Measurements from ENCODE around the gene DNAH14. TPM values are rescaled to one million over a fixed set of nuclear protein-coding genes. Genes with fewer than 3 reads are reported as not detected.

DNAH14 gene
- total RNA-seq, result 7.0 and 12.9 TPM in 2 replicates

DNA sequence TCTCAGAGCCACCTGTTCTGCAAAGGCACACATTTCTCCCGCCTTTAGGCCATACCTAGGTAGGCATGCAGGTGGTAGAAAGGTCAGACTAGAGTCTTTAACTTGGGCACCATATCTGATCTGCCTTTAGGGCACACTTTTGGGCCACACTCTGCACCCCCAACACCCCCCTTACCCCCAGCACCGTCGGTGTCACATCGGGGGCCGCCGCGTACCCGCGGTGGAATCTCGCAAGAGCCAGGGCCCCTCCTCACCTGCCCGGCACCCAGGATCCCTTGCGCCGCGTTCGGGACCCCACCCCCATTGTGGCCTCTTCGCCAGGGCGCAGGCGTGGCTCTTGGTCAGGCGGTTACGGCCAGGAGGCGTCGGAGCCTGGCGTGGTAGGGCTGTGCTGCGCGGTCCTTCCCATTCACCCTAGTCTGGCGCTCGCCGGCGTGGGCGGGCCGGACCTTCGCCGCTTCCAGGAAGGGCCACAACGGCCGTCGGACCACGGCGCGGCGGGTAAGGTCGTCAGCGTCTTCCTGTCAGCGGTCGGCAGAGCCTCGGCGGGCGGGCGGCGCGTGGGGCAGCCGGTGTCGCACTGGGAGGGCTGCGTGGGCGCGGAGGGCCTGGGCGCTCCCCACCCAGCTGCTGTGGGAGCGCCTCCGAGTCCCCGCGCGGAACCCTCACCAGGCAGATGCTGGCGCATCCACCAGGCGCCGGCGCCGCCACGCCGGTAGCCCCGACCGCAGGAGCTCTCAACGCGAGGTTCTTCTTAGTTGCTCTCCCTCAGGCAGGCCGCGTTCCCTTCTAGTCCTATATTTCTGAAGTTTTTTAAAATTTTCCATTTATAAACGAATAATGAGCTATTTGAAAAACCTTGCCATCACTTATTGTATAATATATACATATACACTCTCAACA lies at the start of gene DNAH14:
Gene DNAH14, plus strand, starts transcription at position 341 of the 903 bp plus-strand sequence. CDS start 23,028 bp downstream, outside the sequence.

DNA sequence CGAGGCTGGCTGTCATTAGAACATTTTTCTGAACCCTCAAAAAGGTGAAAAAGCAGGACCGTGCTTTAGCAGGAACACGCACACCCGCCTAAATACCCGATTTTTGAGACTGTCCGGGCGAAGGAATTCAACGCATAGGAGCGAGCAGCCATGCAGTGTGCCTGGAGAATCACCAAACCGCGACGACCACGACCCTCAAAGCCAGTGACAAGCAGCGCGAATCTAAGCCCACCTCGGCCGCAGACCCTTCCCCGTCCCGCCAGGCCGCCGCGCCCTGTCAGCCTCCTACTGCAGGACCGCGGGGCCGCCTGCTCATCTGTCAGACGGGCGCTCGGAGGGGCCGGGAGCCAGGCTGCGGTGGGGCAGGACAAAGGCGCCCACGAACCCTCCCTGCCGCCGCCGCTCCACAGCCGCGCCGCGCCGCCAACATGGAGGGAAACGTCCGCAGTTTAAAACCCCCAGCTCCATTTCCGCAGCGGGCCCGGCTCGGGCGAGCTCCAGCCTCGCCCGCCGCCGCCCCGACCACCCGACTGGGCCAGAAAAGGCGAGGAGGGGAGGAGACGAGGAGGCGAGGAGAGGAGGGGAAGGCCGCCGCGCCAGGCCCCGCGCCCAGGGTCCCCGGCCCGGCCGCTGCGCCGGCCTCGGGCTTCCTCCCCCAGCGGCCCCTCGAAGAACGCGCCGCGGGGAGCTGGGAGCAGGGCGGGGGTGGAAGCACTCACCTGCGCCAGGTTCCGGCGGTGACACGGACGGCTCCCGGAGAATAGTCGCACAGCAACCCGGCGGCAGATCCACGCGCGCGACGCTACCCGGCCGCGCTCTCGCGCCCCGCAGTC lies 498.0 kb downstream of the DNAH14 start, which contains the start of gene LBR:
Gene LBR, minus strand, starts transcription at position 804 of the 833 bp plus-strand sequence. CDS start 3,963 bp downstream, outside the sequence.

Data from airway epithelial cell (primary cell).